A549 treated with dexamethasone at 1 μM for 4 hours (cell line): ENCODE data around the gene NOSTRIN. TPM values are rescaled to one million over a fixed set of nuclear protein-coding genes. Genes with fewer than 3 reads are reported as not detected.

Experiments used
- total RNA-seq: library from RNA; stranded (reverse); fragments of 200-300 nt; extraction: Qiagen RNA extraction; gene quantifications from 5 replicates; pipeline ENCODE4 v1.2.3, GENCODE V29; 2022

NOSTRIN gene, protein sequence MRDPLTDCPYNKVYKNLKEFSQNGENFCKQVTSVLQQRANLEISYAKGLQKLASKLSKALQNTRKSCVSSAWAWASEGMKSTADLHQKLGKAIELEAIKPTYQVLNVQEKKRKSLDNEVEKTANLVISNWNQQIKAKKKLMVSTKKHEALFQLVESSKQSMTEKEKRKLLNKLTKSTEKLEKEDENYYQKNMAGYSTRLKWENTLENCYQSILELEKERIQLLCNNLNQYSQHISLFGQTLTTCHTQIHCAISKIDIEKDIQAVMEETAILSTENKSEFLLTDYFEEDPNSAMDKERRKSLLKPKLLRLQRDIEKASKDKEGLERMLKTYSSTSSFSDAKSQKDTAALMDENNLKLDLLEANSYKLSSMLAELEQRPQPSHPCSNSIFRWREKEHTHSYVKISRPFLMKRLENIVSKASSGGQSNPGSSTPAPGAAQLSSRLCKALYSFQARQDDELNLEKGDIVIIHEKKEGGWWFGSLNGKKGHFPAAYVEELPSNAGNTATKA
- 1.7 to 2.9 TPM (median 2.1 TPM) in 5 replicates for total RNA-seq

DNA sequence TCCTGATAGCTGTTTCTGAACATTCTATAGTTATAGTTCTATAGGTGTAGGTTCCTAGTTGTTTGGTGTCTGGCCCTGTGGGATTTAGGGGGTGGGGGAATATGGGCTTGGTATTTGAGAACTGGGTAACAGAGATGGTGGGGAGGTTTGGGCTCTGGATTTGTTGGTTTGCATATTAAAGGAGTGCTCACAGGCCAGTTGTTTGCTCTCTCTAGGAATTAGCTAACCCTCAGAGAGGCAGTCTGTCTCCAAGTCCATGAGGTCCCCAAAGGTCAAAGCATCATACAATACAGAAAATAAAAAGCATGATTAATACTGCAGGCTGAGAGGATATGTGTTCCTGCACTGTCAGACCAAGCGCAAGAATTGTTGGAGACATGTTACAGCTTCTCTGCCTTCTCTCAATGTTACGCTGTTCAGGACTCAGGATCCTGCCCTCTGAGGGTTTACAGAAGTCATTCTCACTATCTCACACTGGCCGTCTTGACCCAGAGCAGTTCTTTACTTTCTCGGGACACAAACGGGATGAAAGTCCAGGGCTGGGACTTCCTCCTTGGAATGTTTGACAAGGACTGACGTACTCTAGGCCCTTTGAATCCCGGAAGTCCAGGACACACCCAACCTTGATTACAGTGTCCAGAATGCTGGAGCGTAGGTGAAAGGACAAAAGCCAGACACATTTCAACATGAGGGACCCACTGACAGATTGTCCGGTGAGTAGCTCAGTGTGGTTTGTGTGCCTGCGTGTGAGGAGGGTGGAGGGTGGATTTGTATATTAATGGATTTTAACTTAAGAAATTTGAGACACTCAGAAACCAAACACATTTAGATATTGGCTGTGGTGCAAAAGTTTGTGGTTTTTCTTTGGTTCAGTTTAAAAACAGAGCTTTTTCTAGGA, at the start of gene NOSTRIN:
TSS of gene NOSTRIN (plus strand) at position 677 of the 898 bp plus-strand sequence. CDS start at position 687, 10 bp downstream.

DNA sequence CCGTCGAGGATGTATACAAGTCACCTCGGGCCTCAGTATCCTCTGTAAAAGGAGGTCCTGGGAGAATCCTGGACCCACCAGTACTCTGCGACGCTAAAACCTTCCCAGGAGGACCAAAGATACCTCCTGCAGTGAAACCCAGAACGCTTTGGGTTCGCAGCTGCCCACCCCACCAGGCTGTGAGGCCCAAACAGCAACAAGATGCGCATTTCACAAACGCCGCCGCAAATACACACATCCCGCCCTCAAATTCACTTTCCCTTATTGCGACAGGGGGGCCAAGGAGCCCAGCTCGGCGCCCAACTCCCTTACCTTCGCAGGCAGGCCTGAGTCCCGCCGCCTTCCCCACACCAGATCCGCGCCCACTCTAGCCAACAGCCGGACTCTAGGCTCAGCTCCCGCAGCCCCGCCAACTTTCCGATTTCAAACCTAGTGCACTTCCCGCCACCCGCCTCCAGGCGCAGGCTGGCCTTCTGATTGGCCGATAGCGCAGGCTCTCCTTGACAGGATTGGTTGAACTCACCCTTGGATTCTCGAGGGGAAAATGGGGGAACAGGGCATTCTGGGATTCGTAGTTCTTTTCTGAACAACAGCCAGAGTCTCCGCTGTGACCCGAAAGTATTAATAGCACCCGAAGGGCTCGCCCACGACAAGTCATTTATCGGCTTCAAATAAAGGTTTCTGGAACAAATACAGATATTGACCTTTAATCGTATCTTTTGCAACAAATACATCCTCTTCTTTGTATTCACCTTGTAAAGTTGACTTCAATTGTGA, 87.8 kb downstream of the NOSTRIN start, which contains the start of gene SPC25:
TSS of gene SPC25 (minus strand) at position 425 of the 777 bp plus-strand sequence. CDS start 911 bp downstream, outside the sequence.

DNA sequence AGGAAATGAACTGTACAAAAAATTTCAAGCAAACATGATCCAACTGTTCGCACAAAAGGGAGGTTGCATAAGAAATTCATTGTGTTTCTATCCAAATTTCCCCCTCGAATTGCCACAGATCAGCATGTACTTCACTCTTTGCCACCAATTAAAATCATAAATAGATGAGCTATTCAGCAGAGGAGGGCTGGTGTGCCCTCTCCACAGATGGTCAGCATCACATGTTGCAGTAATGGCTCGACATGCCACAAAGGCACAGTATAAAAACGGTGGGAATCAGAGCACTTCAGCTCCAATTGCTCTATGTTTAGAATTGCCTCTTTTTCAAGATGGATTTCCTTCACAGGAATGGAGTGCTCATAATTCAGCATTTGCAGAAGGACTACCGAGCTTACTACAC, 98.6 kb downstream of the NOSTRIN start, which contains the start of gene G6PC2:
TSS of gene G6PC2 (plus strand) at position 289 of the 400 bp plus-strand sequence. CDS start at position 330, 41 bp downstream.

Other genes with a start within 250 kb of the NOSTRIN start
- gene SPC25, start 87.8 kb downstream of the NOSTRIN start, total RNA-seq: 16.6 to 19.7 TPM (median 18.6 TPM) in 5 replicates
- not detected in 5 replicates for gene G6PC2, start 98.7 kb downstream of the NOSTRIN start, total RNA-seq
- 0.02 to 0.08 TPM (median 0.06 TPM) in 5 replicates for gene ABCB11, start 228.7 kb downstream of the NOSTRIN start, total RNA-seq